GM12872 (cell line): ENCODE data around the gene BRME1.

Experiments used
- CTCF ChIP-seq: IDR thresholded peaks from 3 replicates; pipeline ENCODE4 v1.5.1; 2011; ENCODE audit warnings: low read depth, mild to moderate bottlenecking, low read length, moderate library complexity; ENCODE audit not compliant: insufficient read depth

BRME1 gene

GRCh38 chr19:13909430-13909829 lies 3.5 kb upstream of the BRME1 start:
- no peak for TF ChIP-seq CTCF

- no peak for TF ChIP-seq CTCF
Measured at GRCh38 chr19:13908674-13909073, 2.8 kb upstream of the BRME1 start.

GRCh38 chr19:13906910-13907309 lies 993 bp upstream of the BRME1 start:
- no peak for TF ChIP-seq CTCF

GRCh38 chr19:13906521-13906904 lies 596 bp upstream of the BRME1 start:
- no peak for TF ChIP-seq CTCF

GRCh38 chr19:13902993-13903555 lies 2.8 kb downstream of the BRME1 start:
- 0 out of 3 replicates have a peak, but pooled peaks have one; percentile 45 for TF ChIP-seq CTCF

GRCh38 chr19:13899912-13900584 lies 5.9 kb downstream of the BRME1 start:
- no peak for TF ChIP-seq CTCF

- no peak for TF ChIP-seq CTCF
Measured at GRCh38 chr19:13899393-13899792, 6.5 kb downstream of the BRME1 start.
